Measurements from ENCODE around the gene STARD13. TPM values are rescaled to one million over a fixed set of nuclear protein-coding genes. Genes with fewer than 3 reads are reported as not detected.

STARD13 gene
- total and polyA plus RNA-seq, 4 experiments from 2014 or later: 0.36 to 0.44 TPM; not detected in 2

GRCh38 chr13:33326246-33326645 lies 40.7 kb upstream of the STARD13 start:
- Mint-ChIP-seq H3K9me3 (no peaks in the 10 kb centered on the region), H3K27ac (no peak overlapping the region), H3K27me3 (peaks cover 0 to 3% of the 10 kb centered on the region in 2 donors), H3K4me1 (peaks cover 0 to 2% (median 0%) of the 10 kb centered on the region in 4 donors), H3K36me3 (no peaks in the 10 kb centered on the region), H3K4me3 (no peak overlapping the region)
- intact Hi-C loops (cut with micrococcal nuclease): no loop called here
- Histone ChIP-seq H3K9me3 (ENCODE audit: control insufficient read depth in 1 of 2, low read length in 2 of 2) (no peaks in the 10 kb centered on the region), H3K4me3 (ENCODE audit: low read length in 2 of 2) (no peak overlapping the region), H3K36me3 (ENCODE audit: insufficient read depth, low read length) (no peaks in the 10 kb centered on the region), H3K27me3 (ENCODE audit: insufficient read depth, low read length) (no peaks in the 10 kb centered on the region), H3K27ac (ENCODE audit: low read depth, low read length) (no peak overlapping the region), H3K4me1 (ENCODE audit: insufficient read depth, low read length) (no peaks in the 10 kb centered on the region)
- no peak for DNase-seq
- ChIA-PET POLR2A (ENCODE audit: partially characterized antibody) (no interaction called here), CTCF (ENCODE audit: partially characterized antibody) (no interaction called here)

- Mint-ChIP-seq H3K9me3 (no peaks in the 10 kb centered on the region), H3K27ac (no peak overlapping the region), H3K4me3 (no peak overlapping the region), H3K36me3 (no peaks in the 10 kb centered on the region), H3K4me1 (peaks cover 0 to 2% (median 0%) of the 10 kb centered on the region in 4 donors), H3K27me3 (peaks cover 0 to 3% of the 10 kb centered on the region in 2 donors)
- no peak for DNase-seq
- intact Hi-C loops (cut with micrococcal nuclease): no loop called here
- Histone ChIP-seq H3K36me3 (ENCODE audit: insufficient read depth, low read length) (no peaks in the 10 kb centered on the region), H3K4me1 (ENCODE audit: insufficient read depth, low read length) (no peaks in the 10 kb centered on the region), H3K27ac (ENCODE audit: low read depth, low read length) (no peak overlapping the region), H3K27me3 (ENCODE audit: insufficient read depth, low read length) (no peaks in the 10 kb centered on the region), H3K4me3 (ENCODE audit: low read length in 2 of 2) (no peak overlapping the region), H3K9me3 (ENCODE audit: control insufficient read depth in 1 of 2, low read length in 2 of 2) (no peaks in the 10 kb centered on the region)
- ChIA-PET POLR2A (ENCODE audit: partially characterized antibody) (no interaction called here), CTCF (ENCODE audit: partially characterized antibody) (interaction anchor here (0.6 kb wide), 2 partner anchors 105 to 1841 kb away, joined by 3 read pairs; no protein-coding TSS in a partner anchor)
These were observed 38.4 kb upstream of the STARD13 start for GRCh38 chr13:33323801-33324510.

- no peaks in the 10 kb centered on the region for H3K27me3 ChIP-seq (ENCODE audit: insufficient read depth, low read length)
- no peak overlapping the region for H3K27ac ChIP-seq (ENCODE audit: low read depth, low read length)
- no peaks in the 10 kb centered on the region for H3K4me1 ChIP-seq (ENCODE audit: insufficient read depth, low read length)
- H3K36me3 ChIP-seq (ENCODE audit: insufficient read depth, low read length): no peaks in the 10 kb centered on the region
- no peaks in the 10 kb centered on the region for H3K36me3 Mint-ChIP-seq
- intact Hi-C loops (cut with micrococcal nuclease): no loop called here
- peaks cover 0 to 3% of the 10 kb centered on the region in 2 donors for H3K27me3 Mint-ChIP-seq
- ChIA-PET POLR2A (ENCODE audit: partially characterized antibody) (no interaction called here), CTCF (ENCODE audit: partially characterized antibody) (no interaction called here)
- DNase-seq: no peak
- peaks cover 0 to 2% (median 0%) of the 10 kb centered on the region in 4 donors for H3K4me1 Mint-ChIP-seq
- peaks cover 0 to 2% (median 0%) of the 10 kb centered on the region in 8 donors for H3K9me3 Mint-ChIP-seq
- no peak overlapping the region for H3K27ac Mint-ChIP-seq
- H3K4me3 ChIP-seq (ENCODE audit: low read length in 2 of 2): no peak overlapping the region
- no peaks in the 10 kb centered on the region for H3K9me3 ChIP-seq (ENCODE audit: control insufficient read depth in 1 of 2, low read length in 2 of 2)
- no peak overlapping the region for H3K4me3 Mint-ChIP-seq
These were observed 37.6 kb upstream of the STARD13 start for GRCh38 chr13:33322965-33323668.

- H3K4me1 Mint-ChIP-seq: peaks cover 0 to 2% (median 0%) of the 10 kb centered on the region in 4 donors
- H3K4me1 ChIP-seq (ENCODE audit: insufficient read depth, low read length): no peaks in the 10 kb centered on the region
- POLR2A ChIA-PET (ENCODE audit: partially characterized antibody): no interaction called here
- H3K36me3 Mint-ChIP-seq: no peaks in the 10 kb centered on the region
- H3K4me3 ChIP-seq (ENCODE audit: low read length in 2 of 2): no peak overlapping the region
- no peak for DNase-seq
- CTCF ChIA-PET (ENCODE audit: partially characterized antibody): no interaction called here
- peaks cover 0 to 3% of the 10 kb centered on the region in 2 donors for H3K27me3 Mint-ChIP-seq
- no peak overlapping the region for H3K27ac ChIP-seq (ENCODE audit: low read depth, low read length)
- no peaks in the 10 kb centered on the region for H3K9me3 ChIP-seq (ENCODE audit: control insufficient read depth in 1 of 2, low read length in 2 of 2)
- peaks cover 0 to 2% (median 0%) of the 10 kb centered on the region in 8 donors for H3K9me3 Mint-ChIP-seq
- no peaks in the 10 kb centered on the region for H3K36me3 ChIP-seq (ENCODE audit: insufficient read depth, low read length)
- intact Hi-C loops (cut with micrococcal nuclease): no loop called here
- H3K27ac Mint-ChIP-seq: no peak overlapping the region
- no peaks in the 10 kb centered on the region for H3K27me3 ChIP-seq (ENCODE audit: insufficient read depth, low read length)
- no peak overlapping the region for H3K4me3 Mint-ChIP-seq
These were observed 36.9 kb upstream of the STARD13 start for GRCh38 chr13:33322543-33322809.

DNA sequence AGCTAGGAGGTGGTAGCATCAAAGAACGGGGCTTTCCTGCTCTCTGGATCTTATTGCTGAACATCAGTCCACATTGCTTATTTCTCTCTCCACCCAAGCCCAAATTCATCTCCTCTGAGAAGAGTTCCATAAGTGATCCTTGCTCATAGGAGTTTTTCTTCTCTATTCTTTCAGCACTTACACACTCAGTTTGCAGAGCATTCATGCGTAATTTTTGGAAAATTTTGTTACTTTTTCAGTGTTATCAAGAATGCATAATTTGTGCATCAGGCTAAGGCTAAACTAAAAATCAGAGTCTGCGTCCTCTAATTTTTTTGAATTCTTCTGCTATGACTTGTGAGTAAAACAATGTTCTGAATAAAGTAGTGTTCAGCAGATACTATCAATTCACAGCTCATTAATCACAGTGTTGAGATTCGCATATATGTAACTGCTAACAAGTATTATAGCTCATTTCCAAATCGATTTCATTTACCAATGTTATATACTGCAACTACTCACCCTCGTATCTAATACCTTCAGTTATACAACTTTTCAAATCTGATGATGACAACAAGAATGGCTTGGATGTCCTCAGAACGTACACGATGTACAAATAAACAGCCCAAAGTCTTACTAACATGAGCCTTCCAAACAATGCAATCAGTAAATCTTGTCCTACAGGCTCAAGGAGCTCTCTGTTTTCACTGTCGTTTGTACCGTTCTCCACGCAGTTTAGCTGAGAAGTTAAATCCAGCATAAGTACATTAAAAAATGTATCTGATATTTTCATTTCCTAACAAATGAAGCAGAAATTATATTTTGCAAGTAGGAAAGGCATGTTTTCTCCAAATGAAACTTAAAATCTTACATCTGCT lies 36.4 kb upstream of the STARD13 start:
- H3K4me1 ChIP-seq (ENCODE audit: insufficient read depth, low read length): no peaks in the 10 kb centered on the region
- Mint-ChIP-seq H3K36me3 (no peaks in the 10 kb centered on the region), H3K27ac (no peak overlapping the region), H3K9me3 (peaks cover 0 to 3% (median 0%) of the 10 kb centered on the region in 8 donors), H3K27me3 (peaks cover 5 to 6% of the 10 kb centered on the region in 2 donors), H3K4me3 (no peak overlapping the region), H3K4me1 (peaks cover 0 to 3% (median 1%) of the 10 kb centered on the region in 4 donors)
- no peak overlapping the region for H3K4me3 ChIP-seq (ENCODE audit: low read length in 2 of 2)
- ChIA-PET POLR2A (ENCODE audit: partially characterized antibody) (no interaction called here), CTCF (ENCODE audit: partially characterized antibody) (no interaction called here)
- no peak overlapping the region for H3K27ac ChIP-seq (ENCODE audit: low read depth, low read length)
- no peak for DNase-seq
- H3K9me3 ChIP-seq (ENCODE audit: control insufficient read depth in 1 of 2, low read length in 2 of 2): no peaks in the 10 kb centered on the region
- H3K27me3 ChIP-seq (ENCODE audit: insufficient read depth, low read length): no peaks in the 10 kb centered on the region
- no peaks in the 10 kb centered on the region for H3K36me3 ChIP-seq (ENCODE audit: insufficient read depth, low read length)
- intact Hi-C loops (cut with micrococcal nuclease): no loop called here

- Mint-ChIP-seq H3K36me3 (no peaks in the 10 kb centered on the region), H3K4me1 (peaks cover 0 to 3% (median 0%) of the 10 kb centered on the region in 4 donors), H3K27ac (no peak overlapping the region), H3K9me3 (peaks cover 0 to 3% (median 0%) of the 10 kb centered on the region in 8 donors), H3K4me3 (no peak overlapping the region), H3K27me3 (peaks cover 5 to 6% of the 10 kb centered on the region in 2 donors)
- no peaks in the 10 kb centered on the region for H3K4me1 ChIP-seq (ENCODE audit: insufficient read depth, low read length)
- DNase-seq: no peak
- ChIA-PET CTCF (ENCODE audit: partially characterized antibody) (interaction anchor here (1.3 kb wide), 1 partner anchor 16 kb away, joined by 3 read pairs; no protein-coding TSS in a partner anchor), POLR2A (ENCODE audit: partially characterized antibody) (interaction anchor here (0.6 kb wide), 1 partner anchor 113 kb away, joined by 3 read pairs; no protein-coding TSS in a partner anchor)
- H3K27me3 ChIP-seq (ENCODE audit: insufficient read depth, low read length): no peaks in the 10 kb centered on the region
- no peak overlapping the region for H3K27ac ChIP-seq (ENCODE audit: low read depth, low read length)
- no peaks in the 10 kb centered on the region for H3K9me3 ChIP-seq (ENCODE audit: control insufficient read depth in 1 of 2, low read length in 2 of 2)
- H3K36me3 ChIP-seq (ENCODE audit: insufficient read depth, low read length): no peaks in the 10 kb centered on the region
- H3K4me3 ChIP-seq (ENCODE audit: low read length in 2 of 2): no peak overlapping the region
- intact Hi-C loops (cut with micrococcal nuclease): no loop called here
These were observed 34.3 kb upstream of the STARD13 start for GRCh38 chr13:33319859-33320258.

- Mint-ChIP-seq H3K27me3 (peaks cover 5 to 6% of the 10 kb centered on the region in 2 donors), H3K4me3 (no peak overlapping the region), H3K27ac (no peak overlapping the region), H3K9me3 (peaks cover 0 to 3% (median 0%) of the 10 kb centered on the region in 8 donors), H3K36me3 (no peaks in the 10 kb centered on the region), H3K4me1 (peaks cover 0 to 3% (median 0%) of the 10 kb centered on the region in 4 donors)
- intact Hi-C loops (cut with micrococcal nuclease): no loop called here
- no peaks in the 10 kb centered on the region for H3K4me1 ChIP-seq (ENCODE audit: insufficient read depth, low read length)
- no peak overlapping the region for H3K4me3 ChIP-seq (ENCODE audit: low read length in 2 of 2)
- H3K27me3 ChIP-seq (ENCODE audit: insufficient read depth, low read length): no peaks in the 10 kb centered on the region
- H3K36me3 ChIP-seq (ENCODE audit: insufficient read depth, low read length): no peaks in the 10 kb centered on the region
- ChIA-PET CTCF (ENCODE audit: partially characterized antibody) (no interaction called here), POLR2A (ENCODE audit: partially characterized antibody) (no interaction called here)
- H3K27ac ChIP-seq (ENCODE audit: low read depth, low read length): no peak overlapping the region
- no peaks in the 10 kb centered on the region for H3K9me3 ChIP-seq (ENCODE audit: control insufficient read depth in 1 of 2, low read length in 2 of 2)
- DNase-seq: no peak
These were observed 33.2 kb upstream of the STARD13 start for GRCh38 chr13:33318744-33319143.
